Urothelium cell line (cell line): ENCODE data around the gene KIAA0753.
"Not testable (repeated sequence)": the region's sequence is repeated elsewhere in the genome, so short reads cannot be mapped to it uniquely, and the experiment has no call there.

Source experiments
- DNase-seq: peaks from one replicate; pipeline ENCODE4 v3.0.0; 2011; ENCODE audit warnings: low spot score, mixed read lengths
- FAIRE-seq: peaks from 2 replicates; lab custom pipeline; 2011; peaks lifted over from hg19 to GRCh38; lab: Jason Lieb, UNC

Gene KIAA0753

DNA sequence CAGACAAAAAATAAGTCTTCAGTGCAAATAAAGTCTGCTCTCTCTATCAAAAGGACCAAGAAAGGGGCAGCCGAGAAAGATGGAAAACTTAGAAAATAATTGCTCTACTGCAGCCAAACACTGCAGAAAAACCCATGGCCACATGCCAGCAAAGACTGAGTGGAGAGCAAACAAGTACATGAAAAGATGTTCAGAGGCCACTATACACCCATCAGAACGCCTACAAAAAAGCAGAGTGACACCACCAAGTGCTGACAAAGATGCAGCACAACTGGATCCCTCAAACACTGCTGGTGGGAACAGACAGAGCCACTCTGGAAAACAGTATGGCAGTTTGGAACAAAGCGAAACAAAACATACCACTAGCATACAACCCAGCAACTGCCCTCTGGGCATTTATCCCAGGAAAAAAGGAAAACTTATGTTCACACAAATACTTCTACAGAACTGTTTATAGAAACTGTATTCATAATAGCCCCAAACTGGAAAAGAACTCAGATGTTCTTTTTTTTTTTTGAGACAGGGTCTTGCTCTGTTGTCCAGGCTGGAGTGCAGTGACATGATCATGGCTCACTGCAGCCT lies 36.7 kb downstream of the KIAA0753 start:
- no peak for FAIRE-seq
- no peak for DNase-seq

- DNase-seq (no peak), FAIRE-seq (no peak)
Observed at GRCh38 chr17:6602141-6602540, 38.4 kb downstream of the KIAA0753 start.

DNA sequence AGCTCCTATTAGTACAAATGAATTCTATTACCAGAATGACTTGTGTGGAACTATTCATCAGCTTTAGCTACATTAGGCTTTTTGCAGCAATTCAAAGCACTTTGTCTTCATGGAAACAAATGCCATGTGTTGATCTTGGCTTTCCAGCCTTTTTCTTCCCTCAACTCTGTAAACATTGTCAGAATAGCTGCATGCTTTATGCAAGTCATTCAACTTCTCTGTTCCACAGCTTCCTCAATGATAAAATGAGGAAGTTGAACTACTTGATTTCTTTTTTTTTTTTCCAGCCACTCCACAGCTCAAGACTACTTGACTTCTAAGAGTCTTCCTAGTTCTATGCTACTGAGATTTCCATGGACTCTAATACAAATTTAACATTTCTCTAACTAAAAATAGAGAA lies 41.1 kb downstream of the KIAA0753 start:
- FAIRE-seq: no peak
- DNase-seq: no peak

DNA sequence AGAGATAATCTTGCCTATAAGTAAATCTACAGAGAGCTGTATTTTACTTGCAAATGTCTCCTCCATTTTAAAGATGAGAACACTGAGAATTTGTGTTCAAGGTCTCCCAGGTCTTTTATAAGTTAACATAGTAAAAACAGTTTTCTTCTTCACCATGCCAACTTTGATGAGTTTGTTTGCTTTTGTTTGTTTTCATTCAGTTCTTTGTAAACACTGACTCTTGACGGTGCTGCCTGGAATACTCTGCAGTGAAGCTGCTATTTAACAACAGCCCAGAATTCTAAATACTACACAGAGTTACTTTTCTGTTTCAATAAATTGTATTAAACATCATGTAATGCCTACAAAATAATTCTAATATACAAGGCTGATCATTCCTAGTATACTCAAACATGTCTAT lies 42.8 kb downstream of the KIAA0753 start:
- FAIRE-seq (no peak), DNase-seq (no peak)

DNA sequence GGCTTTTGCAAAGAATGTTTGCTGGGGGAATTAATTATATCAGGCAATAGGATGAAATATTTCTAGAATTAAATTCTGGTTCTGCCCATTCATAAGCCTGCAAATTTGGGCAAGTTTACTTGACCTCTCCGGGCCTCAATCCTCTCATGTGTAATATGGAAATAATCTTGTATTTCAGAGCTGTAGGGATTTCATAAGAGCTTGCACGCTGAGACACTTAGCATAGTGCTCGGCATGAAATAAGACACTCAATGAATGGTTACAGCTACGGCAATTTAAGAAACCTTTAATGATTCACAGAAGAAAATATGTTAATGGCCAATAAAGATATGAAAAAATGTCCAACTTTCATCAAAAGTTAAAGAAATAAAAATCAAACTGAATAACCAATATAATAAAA lies 43.6 kb downstream of the KIAA0753 start:
- DNase-seq: no peak
- no peak for FAIRE-seq

DNA sequence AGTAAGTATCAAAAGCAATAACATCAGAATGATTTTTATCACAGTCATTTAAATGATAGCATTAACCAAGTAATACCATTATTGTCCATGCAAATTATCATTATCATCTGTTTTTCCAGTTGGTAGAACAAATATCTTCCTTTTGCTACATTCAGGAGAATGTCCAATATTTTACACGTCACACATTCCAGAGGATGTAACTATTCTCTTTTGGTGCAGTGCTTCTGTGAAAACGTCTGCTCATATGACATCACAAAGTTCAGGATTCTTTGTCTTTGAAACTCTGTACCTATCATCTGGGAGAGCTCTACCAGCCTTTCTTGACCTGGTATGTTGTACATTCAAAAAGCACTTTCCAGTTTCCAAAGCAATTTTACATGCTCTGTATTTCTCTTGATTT lies 44.0 kb downstream of the KIAA0753 start:
- FAIRE-seq (no peak), DNase-seq (no peak)

DNA sequence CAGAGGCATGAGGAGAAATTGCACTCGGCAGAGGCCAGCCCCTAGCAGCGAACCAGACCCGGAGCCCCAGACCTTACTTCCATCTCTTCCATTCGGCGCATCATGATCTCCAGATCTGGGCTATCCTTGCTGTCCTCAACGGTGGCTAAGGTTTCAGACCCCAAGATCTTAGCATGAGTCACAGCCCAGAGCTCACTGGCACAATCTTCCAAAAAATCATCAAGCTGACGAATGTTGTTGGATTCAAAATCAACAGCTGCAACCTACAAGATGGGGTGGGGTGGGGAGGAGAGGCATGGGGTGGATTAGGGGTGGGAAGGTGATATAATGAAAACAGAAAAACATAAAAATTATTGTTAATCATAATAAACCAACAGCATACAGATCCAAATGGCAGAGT lies 44.4 kb downstream of the KIAA0753 start:
- FAIRE-seq: no peak
- no peak for DNase-seq

DNA sequence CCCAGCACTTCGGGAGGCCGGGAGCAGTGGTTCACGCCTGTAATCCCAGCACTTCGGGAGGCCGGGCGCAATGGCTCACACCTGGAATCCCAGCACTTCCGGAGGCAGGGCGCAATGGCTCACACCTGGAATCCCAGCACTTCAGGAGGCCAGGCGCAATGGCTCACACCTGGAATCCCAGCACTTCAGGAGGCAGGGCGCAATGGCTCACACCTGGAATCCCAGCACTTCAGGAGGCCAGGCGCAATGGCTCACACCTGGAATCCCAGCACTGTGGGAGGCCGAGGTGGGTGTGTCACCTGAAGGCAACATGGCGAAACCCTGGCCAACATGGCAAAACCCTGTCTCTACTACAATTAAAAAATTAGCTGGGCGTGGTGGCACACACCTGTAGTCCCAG lies 47.1 kb downstream of the KIAA0753 start:
- FAIRE-seq, DNase-seq: not testable (repeated sequence)

DNA sequence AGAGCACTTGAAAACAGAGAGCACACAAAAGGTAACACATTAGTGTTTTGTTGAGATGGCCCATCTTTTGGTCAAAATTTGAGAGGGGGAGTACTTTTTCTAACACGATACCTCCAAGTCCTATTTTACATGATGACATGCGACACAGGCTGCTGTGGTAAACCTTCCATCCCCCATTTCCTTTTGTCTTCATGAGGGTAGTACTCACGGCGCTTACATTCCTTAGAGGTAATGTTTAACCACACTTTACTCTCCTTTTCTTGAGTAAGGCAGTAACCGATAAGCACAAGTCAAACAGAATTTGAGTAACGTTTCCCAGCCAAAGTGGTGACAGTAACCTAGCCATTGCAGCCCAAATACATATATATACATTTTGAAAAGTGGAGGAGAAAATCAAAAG lies 48.3 kb downstream of the KIAA0753 start:
- DNase-seq: no peak
- FAIRE-seq: no peak

- no peak for FAIRE-seq
- peak; percentile 46 for DNase-seq
Observed at GRCh38 chr17:6591599-6592158, 48.8 kb downstream of the KIAA0753 start.

DNA sequence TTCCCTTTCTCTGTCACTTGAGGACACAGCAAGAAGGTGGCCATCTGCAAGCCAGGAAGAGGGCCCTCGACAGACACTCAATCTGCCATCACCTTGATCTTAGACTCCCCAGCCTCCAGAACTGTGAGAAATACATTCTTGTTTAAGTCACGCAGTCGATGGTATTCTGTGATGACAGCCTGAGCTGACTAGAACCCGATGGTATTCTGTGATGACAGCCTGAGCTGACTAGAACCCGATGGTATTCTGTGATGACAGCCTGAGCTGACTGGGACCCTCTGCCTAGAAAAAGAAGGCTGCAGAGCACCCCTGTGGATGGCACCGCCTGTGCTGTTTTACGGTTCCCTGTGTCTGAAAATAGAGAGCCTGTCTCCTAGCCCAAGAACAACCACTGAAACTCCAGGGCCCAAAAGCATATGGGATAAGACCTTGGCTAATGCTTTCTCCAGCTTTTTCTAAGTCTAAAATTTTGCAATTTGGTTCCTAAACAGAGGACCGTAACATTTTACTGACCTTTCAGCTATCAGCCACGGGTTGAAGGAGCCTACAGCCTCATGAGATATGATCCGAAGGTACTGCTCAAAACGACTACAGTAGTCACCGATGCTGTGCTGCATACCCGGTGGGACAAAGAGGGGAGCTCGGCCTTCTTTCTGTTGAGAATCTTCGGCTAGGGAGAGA lies 51.1 kb downstream of the KIAA0753 start:
- DNase-seq (no peak), FAIRE-seq (no peak)

DNA sequence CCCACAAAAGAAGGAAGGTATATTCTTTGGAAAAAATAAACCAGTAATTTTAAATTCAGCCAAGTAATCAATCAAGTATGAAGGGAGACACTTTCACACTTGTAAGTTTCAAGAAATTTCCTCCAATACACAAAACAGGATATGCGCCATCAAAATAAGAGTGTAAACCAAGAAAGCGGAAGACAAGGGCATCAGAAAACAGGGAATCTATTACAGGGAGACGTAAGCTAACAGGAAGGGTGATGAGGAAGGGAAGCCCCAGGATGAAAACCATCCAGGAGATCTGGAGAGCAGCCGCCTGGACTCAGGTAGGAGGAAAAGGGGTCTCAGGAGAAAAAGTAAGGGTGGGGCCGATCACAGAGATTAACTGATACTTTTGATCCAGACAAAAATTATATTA lies 52.3 kb downstream of the KIAA0753 start:
- FAIRE-seq (no peak), DNase-seq (no peak)

- DNase-seq (no peak), FAIRE-seq (no peak)
Observed at GRCh38 chr17:6587310-6587709, 53.2 kb downstream of the KIAA0753 start.

DNA sequence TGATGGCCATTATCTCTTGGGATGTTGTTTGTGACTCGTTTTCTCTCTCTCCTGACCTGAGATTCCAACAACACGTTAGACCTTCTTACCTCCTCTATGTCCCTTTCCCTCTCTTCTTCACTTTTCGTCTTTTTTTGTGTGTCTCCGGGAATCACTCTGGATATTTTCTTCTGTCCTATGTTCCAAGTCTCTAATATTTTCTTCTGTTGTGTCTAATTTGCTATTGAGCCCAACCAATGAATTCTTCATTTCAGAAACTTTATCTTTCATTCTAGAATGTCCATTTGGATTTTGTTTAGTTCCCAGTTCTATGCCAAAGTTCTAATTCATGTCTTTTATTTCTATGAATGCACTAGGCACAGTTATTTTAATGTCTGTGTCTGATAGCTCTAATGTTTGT lies 57.1 kb downstream of the KIAA0753 start:
- FAIRE-seq (no peak), DNase-seq (no peak)

- no peak for FAIRE-seq
- DNase-seq: no peak
Observed at GRCh38 chr17:6580625-6581024, 59.9 kb downstream of the KIAA0753 start.

DNA sequence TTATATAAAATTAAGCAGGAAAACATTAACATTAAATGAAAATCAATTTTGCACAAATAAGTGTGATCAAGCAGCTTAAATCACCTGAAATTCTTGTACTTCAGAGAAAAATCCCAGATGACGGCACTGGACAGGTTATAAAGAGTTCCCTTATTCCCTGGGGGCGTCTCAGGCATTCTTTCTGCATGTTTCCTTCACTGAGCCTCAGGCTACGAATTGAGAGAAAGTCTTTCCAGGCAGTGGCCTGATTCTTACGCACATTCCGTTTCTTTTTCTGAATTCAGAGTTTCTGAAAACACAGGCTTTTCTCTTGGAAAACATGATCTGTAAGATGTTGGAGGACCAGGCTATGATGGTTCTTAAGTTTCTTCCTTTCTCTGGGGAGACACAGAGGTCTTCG lies 62.0 kb downstream of the KIAA0753 start:
- FAIRE-seq: no peak
- no peak for DNase-seq

- FAIRE-seq (no peak), DNase-seq (no peak)
Observed at GRCh38 chr17:6577686-6578263, 62.7 kb downstream of the KIAA0753 start.

GRCh38 chr17:6576038-6576785 lies 64.3 kb downstream of the KIAA0753 start:
- DNase-seq (no peak), FAIRE-seq (no peak)

DNA sequence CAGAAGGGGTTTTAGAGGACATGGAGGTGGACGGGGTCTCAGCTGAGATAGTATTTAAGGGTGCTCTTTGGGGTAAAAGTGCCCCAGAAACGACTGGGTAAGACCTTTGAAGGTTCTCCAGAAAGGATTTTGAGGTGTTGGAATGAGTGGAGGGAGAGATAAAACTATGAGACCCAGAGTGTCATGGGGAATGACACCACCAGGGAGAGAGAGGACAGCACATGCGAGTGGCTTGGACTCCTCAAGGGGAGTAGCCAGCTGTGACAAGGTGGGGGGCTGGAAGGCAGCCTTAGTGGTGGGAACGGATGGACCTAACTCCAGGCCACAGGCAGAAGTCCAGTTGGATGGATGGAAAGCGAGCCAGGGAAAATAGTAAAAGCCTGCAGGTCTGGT lies 64.9 kb downstream of the KIAA0753 start:
- DNase-seq: no peak
- FAIRE-seq: no peak

DNA sequence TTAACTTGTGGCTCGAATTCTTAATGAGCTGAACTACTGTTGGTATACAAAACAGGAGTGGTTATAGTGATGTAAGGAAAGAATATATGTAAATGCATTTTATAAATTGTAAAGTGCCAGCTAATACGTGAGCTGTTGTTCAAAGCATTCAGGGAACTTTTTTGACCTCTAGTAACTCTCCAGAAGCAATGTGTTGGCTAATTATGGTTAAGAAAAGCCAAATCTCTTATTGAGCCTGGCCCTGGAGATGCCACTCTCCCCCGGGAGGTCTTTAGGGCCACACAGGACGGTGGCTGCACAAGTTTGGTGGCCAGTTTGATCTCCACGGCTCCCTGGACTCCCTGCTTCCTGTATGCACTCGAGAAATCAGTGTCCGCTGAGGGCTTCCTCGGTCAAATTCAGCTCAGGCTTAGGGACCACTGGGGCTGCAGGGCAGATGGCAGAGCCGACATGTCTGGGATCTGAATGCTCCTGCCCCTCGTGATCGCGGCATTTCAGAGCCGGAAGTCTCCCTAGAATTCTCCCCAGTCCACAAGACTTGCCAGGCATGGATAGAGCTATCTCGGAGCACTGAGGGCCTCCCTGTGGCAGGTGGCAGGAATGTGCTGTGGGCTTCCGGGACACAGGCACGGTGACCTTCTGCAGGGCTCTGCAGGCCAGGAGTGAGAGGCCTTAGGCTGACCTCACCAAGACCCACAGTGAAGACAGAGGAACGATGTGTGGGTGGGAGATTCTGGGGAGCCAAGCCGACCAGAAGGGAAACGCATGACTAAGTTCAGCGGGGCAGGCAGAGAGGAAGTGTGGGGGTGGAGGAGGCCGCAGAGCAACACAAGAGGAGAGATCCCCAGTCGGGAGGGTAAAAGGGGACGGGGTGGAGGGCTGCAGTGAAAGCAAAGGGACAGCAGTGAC lies 65.6 kb downstream of the KIAA0753 start:
- FAIRE-seq (no peak), DNase-seq (peak; percentile 32)
